AG08395 (cell line): ENCODE results near the gene GNB2.
"Not testable (repeated sequence)": the region's sequence is repeated elsewhere in the genome, so short reads cannot be mapped to it uniquely, and the experiment has no call there.

Experiments
- DNase-seq: peaks from one replicate; pipeline ENCODE4 v3.0.0; 2012; ENCODE audit warnings: mixed read lengths, low spot score

GNB2 gene

DNA sequence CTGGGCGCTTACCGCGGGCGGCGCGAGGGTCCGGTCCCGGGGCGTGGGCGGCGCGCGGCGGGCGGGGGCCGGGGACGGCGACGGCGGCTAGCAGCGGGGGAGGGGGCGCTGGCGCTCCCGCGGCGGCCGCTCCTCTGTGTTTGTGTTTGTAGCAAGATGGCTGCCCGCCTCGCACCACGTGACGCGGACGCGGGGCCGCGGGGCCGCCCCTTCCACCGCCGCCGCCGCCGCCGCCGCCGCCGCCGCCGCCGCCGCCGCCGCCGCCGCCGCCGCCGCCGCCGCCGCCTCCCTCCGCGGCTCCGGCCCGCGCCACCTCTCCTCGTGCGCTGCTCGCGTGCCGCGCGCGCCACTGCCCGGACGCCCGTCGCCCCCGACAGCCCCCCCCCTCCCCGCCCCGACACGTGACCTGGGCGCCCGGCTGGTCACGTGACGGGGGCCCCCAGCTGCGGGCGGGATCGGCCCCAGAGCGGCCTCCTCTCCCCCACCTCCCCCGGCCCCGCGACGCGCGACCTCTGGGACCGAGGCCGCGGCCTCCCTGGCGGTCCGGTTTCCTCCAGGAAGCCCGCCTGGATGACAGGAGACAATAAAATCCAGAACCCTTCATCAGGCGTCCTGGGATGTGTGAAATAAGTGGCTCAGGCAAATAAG is 20.7 kb downstream of the GNB2 start, which contains the start of gene GIGYF1:
Gene GIGYF1 (minus strand): TSS at position 153 of the 648 bp plus-strand sequence. CDS start 6,012 bp downstream, outside the sequence.
- DNase-seq: peak; percentile 86

- no peak for DNase-seq
These were observed 22.6 kb downstream of the GNB2 start for GRCh38 chr7:100696123-100696521.

GRCh38 chr7:100699018-100699417 is 25.5 kb downstream of the GNB2 start:
- DNase-seq: no peak

DNA sequence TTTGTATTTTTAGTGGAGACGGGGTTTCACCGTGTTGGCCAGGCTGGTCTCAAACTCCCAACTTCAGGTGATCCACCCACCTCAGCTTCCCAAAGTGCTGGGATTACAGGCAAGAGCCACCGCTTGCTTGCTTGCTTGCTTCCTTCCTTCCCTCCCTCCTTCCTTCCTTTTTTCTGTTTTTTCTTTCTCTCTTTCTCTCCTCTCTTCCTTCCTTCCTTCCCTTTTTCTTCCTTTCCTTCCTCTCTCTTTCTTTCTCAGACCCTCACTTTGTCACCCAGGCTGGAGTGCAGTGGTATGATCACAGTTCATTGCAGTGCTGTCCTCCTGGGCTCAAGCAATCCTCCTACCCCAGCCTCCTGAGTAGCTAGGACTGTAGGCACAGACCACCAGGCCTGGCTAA is 27.5 kb downstream of the GNB2 start:
- not testable (repeated sequence) for DNase-seq

DNA sequence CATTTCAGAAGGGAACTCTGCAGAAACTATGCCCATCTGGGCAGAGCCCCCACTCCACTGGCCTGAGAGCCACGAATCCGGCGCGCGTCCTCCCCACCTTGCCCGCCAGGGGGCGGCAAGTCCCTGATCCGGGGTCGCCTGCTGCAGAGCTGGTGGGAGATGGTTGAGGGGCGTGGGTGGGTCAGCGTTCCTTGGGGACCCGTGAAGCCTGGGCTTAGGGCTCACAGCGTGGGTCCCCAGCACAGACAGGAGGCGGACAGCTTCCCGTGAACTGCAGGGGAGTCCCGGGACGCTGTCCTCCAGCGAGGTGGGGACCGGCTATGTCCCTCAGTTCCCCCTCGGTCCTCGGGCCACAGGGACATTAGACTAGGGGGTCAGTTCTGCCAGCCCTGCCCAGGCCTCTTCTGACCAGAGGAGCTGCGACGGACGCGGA is 31.8 kb downstream of the GNB2 start:
- peak; percentile 85 for DNase-seq

GRCh38 chr7:100705753-100706671 is 32.5 kb downstream of the GNB2 start, which contains the start of gene POP7:
Gene POP7 (plus strand): TSS chr7:100706121. CDS start chr7:100706831, 710 bp downstream.
- peak; percentile 99 for DNase-seq

DNA sequence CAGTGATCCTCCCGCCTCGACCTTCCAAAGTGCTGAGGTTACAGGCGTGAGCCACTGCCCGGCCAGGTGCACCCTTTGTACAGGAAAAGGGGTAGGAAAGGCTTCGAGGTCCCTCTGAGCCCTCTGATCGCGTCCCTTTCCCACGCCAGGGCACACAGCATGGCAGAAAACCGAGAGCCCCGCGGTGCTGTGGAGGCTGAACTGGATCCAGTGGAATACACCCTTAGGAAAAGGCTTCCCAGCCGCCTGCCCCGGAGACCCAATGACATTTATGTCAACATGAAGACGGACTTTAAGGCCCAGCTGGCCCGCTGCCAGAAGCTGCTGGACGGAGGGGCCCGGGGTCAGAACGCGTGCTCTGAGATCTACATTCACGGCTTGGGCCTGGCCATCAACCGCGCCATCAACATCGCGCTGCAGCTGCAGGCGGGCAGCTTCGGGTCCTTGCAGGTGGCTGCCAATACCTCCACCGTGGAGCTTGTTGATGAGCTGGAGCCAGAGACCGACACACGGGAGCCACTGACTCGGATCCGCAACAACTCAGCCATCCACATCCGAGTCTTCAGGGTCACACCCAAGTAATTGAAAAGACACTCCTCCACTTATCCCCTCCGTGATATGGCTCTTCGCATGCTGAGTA is 33.3 kb downstream of the GNB2 start:
- DNase-seq: no peak

GRCh38 chr7:100708395-100708794 is 34.9 kb downstream of the GNB2 start:
- DNase-seq: no peak

- no peak for DNase-seq
These were observed 36.9 kb downstream of the GNB2 start for GRCh38 chr7:100710452-100710851.

- DNase-seq: no peak
These were observed 37.8 kb downstream of the GNB2 start for GRCh38 chr7:100711369-100711768.

DNA sequence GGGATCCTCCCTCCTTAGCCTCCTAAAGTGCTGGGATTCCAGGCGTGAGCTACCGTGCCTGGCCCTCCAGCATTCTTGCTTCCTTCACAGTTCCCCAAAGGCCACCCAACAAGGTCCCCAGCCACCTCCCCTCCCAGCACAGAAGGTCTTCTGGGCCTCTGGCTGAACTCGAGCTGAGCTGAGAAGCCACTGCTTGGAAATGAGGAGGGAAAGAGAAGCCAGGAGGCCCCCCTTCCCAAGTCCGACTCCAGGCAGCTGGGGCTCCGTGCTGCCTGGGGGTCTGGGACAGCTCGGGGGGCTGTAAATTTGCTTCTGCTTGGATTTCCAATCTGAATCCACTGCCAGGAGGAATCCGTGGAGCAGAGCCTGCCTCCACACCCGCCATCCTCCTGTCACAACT is 41.2 kb downstream of the GNB2 start:
- no peak for DNase-seq

DNA sequence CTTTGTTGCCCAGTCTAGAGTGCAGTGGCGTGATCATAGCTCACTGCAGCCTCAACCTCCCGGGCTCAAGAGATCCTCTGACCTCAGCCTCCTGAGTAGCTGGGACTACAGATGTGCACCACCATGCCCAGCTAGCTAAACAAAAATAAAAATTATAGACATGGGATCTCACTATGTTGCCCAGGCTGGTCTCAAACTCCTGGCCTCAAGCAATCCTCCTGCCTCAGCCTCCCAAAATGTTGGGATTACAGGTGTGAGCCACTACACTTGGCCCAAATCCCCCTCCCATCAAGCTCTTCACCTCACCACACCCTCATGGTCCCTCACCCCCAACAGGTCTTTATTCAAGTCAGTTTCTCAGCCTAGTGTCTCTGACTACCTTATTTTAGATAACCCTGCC is 43.5 kb downstream of the GNB2 start:
- not testable (repeated sequence) for DNase-seq

DNA sequence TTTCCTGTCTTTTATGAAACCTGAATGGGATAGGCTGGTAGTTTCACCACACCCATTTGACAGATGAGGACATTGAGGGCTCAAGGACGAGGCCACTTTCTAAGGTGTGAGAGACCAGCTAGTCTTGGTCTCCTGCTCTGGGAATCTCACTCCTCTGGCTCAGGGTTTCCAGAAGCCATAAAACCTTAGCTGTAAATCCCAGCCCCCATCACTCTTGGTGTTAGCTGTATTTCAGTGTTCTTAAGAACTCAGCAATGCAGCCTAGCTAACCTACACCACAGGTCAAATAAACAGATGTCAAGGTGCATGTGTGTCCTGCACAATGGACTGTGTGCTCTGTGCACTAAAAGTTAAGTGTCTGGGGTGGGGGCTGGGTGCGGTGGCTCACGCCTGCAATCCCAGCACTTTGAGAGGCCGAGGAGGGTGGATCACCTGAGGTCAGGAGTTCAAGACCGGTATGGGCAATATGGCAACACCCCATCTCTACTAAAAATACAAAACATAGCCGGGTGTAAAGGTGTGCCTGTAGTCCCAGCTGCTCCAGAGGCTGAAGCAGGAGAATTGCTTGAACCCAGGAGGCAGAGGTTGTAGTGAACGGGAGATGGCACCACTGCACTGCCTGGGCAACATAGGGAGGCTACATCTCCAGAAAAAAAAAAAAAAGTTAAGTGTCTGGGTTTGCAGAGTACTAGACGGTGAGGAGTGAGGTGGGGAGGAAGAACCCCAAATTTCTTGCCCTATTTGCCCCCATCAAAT is 46.2 kb downstream of the GNB2 start:
- DNase-seq: peak; percentile 44

- peak; percentile 25 for DNase-seq
These were observed 46.7 kb downstream of the GNB2 start, which contains the start of gene EPO for GRCh38 chr7:100720279-100720670. Gene EPO (plus strand): TSS chr7:100720468. CDS start chr7:100720981, 513 bp downstream.

DNA sequence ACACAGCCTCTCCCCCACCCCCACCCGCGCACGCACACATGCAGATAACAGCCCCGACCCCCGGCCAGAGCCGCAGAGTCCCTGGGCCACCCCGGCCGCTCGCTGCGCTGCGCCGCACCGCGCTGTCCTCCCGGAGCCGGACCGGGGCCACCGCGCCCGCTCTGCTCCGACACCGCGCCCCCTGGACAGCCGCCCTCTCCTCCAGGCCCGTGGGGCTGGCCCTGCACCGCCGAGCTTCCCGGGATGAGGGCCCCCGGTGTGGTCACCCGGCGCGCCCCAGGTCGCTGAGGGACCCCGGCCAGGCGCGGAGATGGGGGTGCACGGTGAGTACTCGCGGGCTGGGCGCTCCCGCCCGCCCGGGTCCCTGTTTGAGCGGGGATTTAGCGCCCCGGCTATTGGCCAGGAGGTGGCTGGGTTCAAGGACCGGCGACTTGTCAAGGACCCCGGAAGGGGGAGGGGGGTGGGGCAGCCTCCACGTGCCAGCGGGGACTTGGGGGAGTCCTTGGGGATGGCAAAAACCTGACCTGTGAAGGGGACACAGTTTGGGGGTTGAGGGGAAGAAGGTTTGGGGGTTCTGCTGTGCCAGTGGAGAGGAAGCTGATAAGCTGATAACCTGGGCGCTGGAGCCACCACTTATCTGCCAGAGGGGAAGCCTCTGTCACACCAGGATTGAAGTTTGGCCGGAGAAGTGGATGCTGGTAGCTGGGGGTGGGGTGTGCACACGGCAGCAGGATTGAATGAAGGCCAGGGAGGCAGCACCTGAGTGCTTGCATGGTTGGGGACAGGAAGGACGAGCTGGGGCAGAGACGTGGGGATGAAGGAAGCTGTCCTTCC is 47.3 kb downstream of the GNB2 start:
- DNase-seq: no peak

GRCh38 chr7:100721505-100721812 is 47.9 kb downstream of the GNB2 start:
- DNase-seq: no peak

DNA sequence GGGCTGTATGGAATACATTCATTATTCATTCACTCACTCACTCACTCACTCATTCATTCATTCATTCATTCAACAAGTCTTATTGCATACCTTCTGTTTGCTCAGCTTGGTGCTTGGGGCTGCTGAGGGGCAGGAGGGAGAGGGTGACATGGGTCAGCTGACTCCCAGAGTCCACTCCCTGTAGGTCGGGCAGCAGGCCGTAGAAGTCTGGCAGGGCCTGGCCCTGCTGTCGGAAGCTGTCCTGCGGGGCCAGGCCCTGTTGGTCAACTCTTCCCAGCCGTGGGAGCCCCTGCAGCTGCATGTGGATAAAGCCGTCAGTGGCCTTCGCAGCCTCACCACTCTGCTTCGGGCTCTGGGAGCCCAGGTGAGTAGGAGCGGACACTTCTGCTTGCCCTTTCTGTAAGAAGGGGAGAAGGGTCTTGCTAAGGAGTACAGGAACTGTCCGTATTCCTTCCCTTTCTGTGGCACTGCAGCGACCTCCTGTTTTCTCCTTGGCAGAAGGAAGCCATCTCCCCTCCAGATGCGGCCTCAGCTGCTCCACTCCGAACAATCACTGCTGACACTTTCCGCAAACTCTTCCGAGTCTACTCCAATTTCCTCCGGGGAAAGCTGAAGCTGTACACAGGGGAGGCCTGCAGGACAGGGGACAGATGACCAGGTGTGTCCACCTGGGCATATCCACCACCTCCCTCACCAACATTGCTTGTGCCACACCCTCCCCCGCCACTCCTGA is 49.1 kb downstream of the GNB2 start:
- DNase-seq: no peak

- DNase-seq: no peak
These were observed 50.3 kb downstream of the GNB2 start for GRCh38 chr7:100723732-100724275.

DNA sequence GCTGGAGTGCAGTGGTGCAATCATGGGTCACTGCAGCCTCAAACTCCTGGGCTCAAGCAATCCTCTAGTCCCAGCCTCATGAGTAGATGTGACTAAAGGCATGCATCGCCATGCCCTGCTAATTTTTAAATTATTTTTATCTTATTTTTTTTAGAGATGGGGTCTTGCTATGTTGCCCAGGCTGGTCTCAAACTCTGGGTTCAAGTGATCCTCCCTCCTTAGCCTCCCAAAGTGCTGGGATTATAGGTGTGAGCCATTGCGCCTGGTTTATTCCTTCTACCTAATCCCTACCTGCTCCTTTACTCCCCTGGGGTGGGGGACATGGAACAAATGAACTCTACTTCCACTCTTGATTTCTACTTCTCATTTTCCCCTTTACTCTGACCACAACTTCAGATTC is 50.8 kb downstream of the GNB2 start:
- not testable (repeated sequence) for DNase-seq
